OCI-LY1 (cell line): ENCODE data around the gene FCF1.
A peak's percentile ranks its signal among the peaks of the same experiment; 100 is the strongest.

ENCODE experiments used
- H2AFZ ChIP-seq: fragments of 200-600 bp; sonication (generic), shearing (Covaris generic); 2 replicates; pipeline ENCODE4 v1.6.0; 2014; ENCODE audit warnings: antibody characterized with exemption, mild to moderate bottlenecking, low read length
- H3F3A ChIP-seq: fragments of 200-600 bp; sonication (generic), shearing (Covaris generic); 2 replicates; pipeline ENCODE4 v1.6.0; 2014; ENCODE audit warnings: mild to moderate bottlenecking, antibody characterized with exemption, low read length, moderate library complexity; ENCODE audit not compliant: insufficient read depth
- H3K27ac ChIP-seq: fragments of 200-600 bp; sonication (generic); 2 replicates; pipeline ENCODE4 v1.5.1; 2014; ENCODE audit warnings: low read length, mixed run types, mild to moderate bottlenecking, low read depth; ENCODE audit not compliant: poor library complexity, severe bottlenecking
- H3K27me3 ChIP-seq: fragments of 200-600 bp; sonication (generic); 2 replicates; pipeline ENCODE4 v1.6.0; 2014; ENCODE audit warnings: antibody characterized with exemption, mild to moderate bottlenecking, low read length, moderate library complexity; ENCODE audit not compliant: insufficient read depth
- H3K36me3 ChIP-seq: fragments of 200-600 bp; sonication (generic); 2 replicates; pipeline ENCODE4 v1.6.1; 2014; ENCODE audit warnings: mild to moderate bottlenecking, antibody characterized with exemption, low read length, moderate library complexity, mixed read lengths; ENCODE audit not compliant: insufficient read depth
- H3K4me1 ChIP-seq: fragments of 200-600 bp; sonication (generic); 2 replicates; pipeline ENCODE4 v1.5.1; 2014; ENCODE audit warnings: mild to moderate bottlenecking, low read length, moderate library complexity; ENCODE audit not compliant: insufficient read depth, severe bottlenecking
- H3K4me2 ChIP-seq: fragments of 200-600 bp; sonication (generic), shearing (Covaris generic); 2 replicates; pipeline ENCODE4 v1.6.1; 2014; ENCODE audit warnings: low read length
- H3K4me3 ChIP-seq: fragments of 200-600 bp; sonication (generic); 2 replicates; pipeline ENCODE4 v1.5.1; 2014; ENCODE audit warnings: low read length, low read depth, mild to moderate bottlenecking, mixed read lengths; ENCODE audit not compliant: poor library complexity, severe bottlenecking
- H3K79me2 ChIP-seq: fragments of 200-600 bp; shearing (Covaris generic); 2 replicates; pipeline ENCODE4 v1.6.1; 2016; ENCODE audit warnings: mixed run types, low read length, mixed read lengths; ENCODE audit not compliant: insufficient read depth
- H3K9ac ChIP-seq: fragments of 200-600 bp; sonication (generic), shearing (Covaris generic); 2 replicates; pipeline ENCODE4 v1.6.1; 2014; ENCODE audit warnings: mild to moderate bottlenecking, low read length, mixed read lengths
- H3K9me2 ChIP-seq: fragments of 200-600 bp; sonication (generic), shearing (Covaris generic); 2 replicates; pipeline ENCODE4 v1.6.1; 2014; ENCODE audit warnings: low read depth, mild to moderate bottlenecking, low read length, mixed read lengths
- H3K9me3 ChIP-seq: fragments of 200-600 bp; shearing (Covaris generic); 2 replicates; pipeline ENCODE4 v1.6.1; 2014; ENCODE audit warnings: low read length, mixed read lengths
- H4K20me1 ChIP-seq: fragments of 200-600 bp; sonication (generic), shearing (Covaris generic); 2 replicates; pipeline ENCODE4 v1.6.0; 2016; ENCODE audit warnings: mild to moderate bottlenecking, low read length; ENCODE audit not compliant: insufficient read depth
- CTCF ChIP-seq: fragments of 200-600 bp; sonication (generic), shearing (Covaris generic); IDR thresholded peaks from 2 replicates; pipeline ENCODE4 v1.5.1; 2017; ENCODE audit warnings: mild to moderate bottlenecking, antibody characterized with exemption, low read length, moderate library complexity, mixed read lengths
- EZH2 ChIP-seq: fragments of 200-600 bp; sonication (generic), shearing (Covaris generic); IDR thresholded peaks from 2 replicates; pipeline ENCODE4 v1.8.0; 2017; ENCODE audit warnings: borderline replicate concordance, mixed run types, mild to moderate bottlenecking, antibody characterized with exemption, low read length, moderate library complexity, mixed read lengths

Gene FCF1

GRCh38 chr14:74675219-74675618 is 37.7 kb upstream of the FCF1 start:
- Histone ChIP-seq H2AFZ (no peak overlapping the region), H3K9me3 (no peaks in the 10 kb centered on the region), H3K79me2 (no peaks in the 10 kb centered on the region), H3F3A (no peaks in the 10 kb centered on the region), H3K27ac (no peak overlapping the region), H3K27me3 (no peaks in the 10 kb centered on the region), H3K9me2 (no peaks in the 10 kb centered on the region), H3K4me2 (no peak overlapping the region), H4K20me1 (no peaks in the 10 kb centered on the region), H3K4me3 (no peak overlapping the region), H3K36me3 (peaks cover 62% of the 10 kb centered on the region), H3K4me1 (no peaks in the 10 kb centered on the region), H3K9ac (no peak overlapping the region)
- TF ChIP-seq CTCF: no peak
- TF ChIP-seq EZH2: no peak

- Histone ChIP-seq H3K9ac (no peak overlapping the region), H3K27ac (peak overlapping the region; percentile 89), H3K4me3 (no peak overlapping the region), H3K27me3 (no peaks in the 10 kb centered on the region), H3F3A (no peaks in the 10 kb centered on the region), H2AFZ (no peak overlapping the region), H3K9me3 (no peaks in the 10 kb centered on the region), H4K20me1 (no peaks in the 10 kb centered on the region), H3K36me3 (peaks cover 45% of the 10 kb centered on the region), H3K79me2 (no peaks in the 10 kb centered on the region), H3K9me2 (no peaks in the 10 kb centered on the region), H3K4me1 (peaks cover 43% of the 10 kb centered on the region), H3K4me2 (no peak overlapping the region)
- no peak for TF ChIP-seq EZH2
- no peak for TF ChIP-seq CTCF
Observed at GRCh38 chr14:74682169-74682952, 30.6 kb upstream of the FCF1 start.

- H3K4me1 ChIP-seq: peaks cover 43% of the 10 kb centered on the region
- peak overlapping the region; percentile 65 for H3K4me2 ChIP-seq
- H4K20me1 ChIP-seq: no peaks in the 10 kb centered on the region
- H3K9ac ChIP-seq: peak overlapping the region; percentile 41; the same call in 1 of the 2 replicates
- peak overlapping the region; percentile 89 for H3K27ac ChIP-seq
- peak overlapping the region; percentile 43 for H3K4me3 ChIP-seq
- TF ChIP-seq CTCF (no peak), EZH2 (no peak)
- H3K9me2 ChIP-seq: no peaks in the 10 kb centered on the region
- H3K27me3 ChIP-seq: no peaks in the 10 kb centered on the region
- no peaks in the 10 kb centered on the region for H3K79me2 ChIP-seq
- H3F3A ChIP-seq: no peaks in the 10 kb centered on the region
- H2AFZ ChIP-seq: no peak overlapping the region
- H3K36me3 ChIP-seq: peaks cover 45% of the 10 kb centered on the region
- no peaks in the 10 kb centered on the region for H3K9me3 ChIP-seq
Observed at GRCh38 chr14:74683406-74683805, 29.5 kb upstream of the FCF1 start.
